NCI-H748 (cell line): ENCODE results near the gene TRIM40.
"Not testable (repeated sequence)": the region's sequence is repeated elsewhere in the genome, so short reads cannot be mapped to it uniquely, and the experiment has no call there.

Experiments used
- DNase-seq: peaks from one replicate; lab custom pipeline; 2025; ENCODE audit not compliant: unreplicated experiment; lab: John Stamatoyannopoulos, UW

The TRIM40 gene

GRCh38 chr6:30113003-30113759 lies 22.8 kb upstream of the TRIM40 start, which contains the start of gene TRIM31:
TRIM31 (minus strand) TSS chr6:30113090; CDS start chr6:30112805, 285 bp downstream.
- no peak for DNase-seq

GRCh38 chr6:30113841-30114240 lies 22.1 kb upstream of the TRIM40 start:
- no peak for DNase-seq

DNA sequence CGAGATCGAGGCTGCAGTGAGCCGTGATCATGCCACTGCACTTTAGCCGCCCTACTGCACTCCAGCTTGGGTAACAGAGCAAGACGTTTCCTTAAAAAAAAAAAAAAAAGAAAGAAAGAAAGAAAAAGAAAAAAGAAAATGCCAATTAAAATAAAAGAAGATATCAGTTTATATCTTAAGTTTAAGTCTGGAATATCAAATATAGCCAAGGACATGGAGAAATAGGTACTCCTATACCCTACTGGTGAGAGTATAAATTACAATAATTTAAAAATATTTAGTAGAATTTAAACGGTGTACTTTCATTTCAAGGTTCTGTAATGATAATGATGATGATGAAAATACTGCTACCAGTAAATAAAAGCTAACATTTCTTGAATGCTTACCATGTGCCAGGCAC lies 19.2 kb upstream of the TRIM40 start:
- DNase-seq = no peak

- DNase-seq = not testable (repeated sequence)
Observed at GRCh38 chr6:30118691-30119090, 17.2 kb upstream of the TRIM40 start.

- DNase-seq = no peak
Observed at GRCh38 chr6:30121446-30122366, 14.2 kb upstream of the TRIM40 start.

GRCh38 chr6:30122515-30122914 lies 13.4 kb upstream of the TRIM40 start:
- DNase-seq = no peak

- no peak for DNase-seq
Observed at GRCh38 chr6:30127238-30128093, 8.5 kb upstream of the TRIM40 start.

DNA sequence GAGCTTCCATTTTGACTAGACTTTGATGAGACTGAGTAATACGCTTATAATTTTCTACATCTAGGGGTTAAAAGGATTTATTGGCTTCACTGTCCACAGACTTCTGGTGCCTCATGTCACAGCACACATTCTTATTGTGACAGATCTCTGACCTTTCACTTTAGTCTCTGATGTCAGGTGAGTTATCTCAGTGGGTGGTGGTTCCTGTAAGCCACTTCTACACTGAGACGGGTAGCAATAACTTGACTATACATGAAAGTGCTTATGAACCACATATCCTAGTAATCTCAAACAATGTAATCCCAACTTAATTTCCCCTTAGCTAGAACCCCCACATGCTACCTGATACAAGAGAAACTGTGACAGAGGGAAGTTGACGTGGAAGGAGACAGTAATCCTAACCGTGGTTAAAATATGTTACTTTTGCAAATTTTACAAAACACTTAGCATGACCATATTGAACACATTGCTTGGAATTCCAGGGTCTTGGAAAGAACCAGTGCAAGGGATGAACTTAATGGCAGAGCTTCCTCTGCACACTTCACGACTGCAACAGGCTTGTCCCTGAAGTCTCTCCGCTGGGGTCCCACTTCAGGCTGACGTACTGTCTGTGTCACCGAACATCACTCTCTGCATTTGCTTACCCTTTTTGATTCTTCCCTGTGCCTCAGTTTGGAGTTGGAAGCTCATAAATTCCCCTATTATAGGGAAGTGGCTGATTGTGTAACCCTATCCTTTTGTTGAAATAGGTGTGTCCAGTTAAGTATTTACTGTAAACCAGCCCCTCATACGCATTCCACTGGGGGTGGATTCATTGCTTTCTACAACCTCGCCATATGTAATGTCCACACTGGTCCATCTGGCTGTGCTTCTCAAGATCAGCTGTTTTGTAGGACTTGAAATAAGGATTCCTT lies 6.4 kb upstream of the TRIM40 start:
- peak; percentile 72 for DNase-seq

DNA sequence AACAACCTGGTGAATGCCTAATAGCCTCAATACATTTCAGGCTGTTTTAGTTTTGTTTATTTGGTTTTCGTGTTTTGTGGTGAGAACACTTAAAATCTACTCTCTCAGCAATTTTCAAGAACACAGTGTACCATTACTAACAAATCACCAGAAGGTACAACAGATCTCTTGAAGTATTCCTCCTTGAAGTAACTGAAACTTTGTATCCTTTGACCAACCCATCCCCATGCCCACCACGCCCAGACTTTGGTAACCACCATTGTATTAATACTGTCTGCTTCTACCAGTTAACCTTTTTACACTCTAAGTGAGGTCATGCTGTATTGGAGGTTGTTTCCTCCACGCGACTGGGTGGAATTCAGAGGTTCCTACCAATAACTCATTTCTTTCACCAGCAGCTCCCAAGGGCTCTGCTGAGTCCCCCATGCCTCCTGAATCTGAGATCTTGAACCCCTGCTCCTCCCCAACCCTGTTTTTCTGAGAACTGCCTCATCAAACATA lies 5.7 kb upstream of the TRIM40 start:
- DNase-seq = no peak

DNA sequence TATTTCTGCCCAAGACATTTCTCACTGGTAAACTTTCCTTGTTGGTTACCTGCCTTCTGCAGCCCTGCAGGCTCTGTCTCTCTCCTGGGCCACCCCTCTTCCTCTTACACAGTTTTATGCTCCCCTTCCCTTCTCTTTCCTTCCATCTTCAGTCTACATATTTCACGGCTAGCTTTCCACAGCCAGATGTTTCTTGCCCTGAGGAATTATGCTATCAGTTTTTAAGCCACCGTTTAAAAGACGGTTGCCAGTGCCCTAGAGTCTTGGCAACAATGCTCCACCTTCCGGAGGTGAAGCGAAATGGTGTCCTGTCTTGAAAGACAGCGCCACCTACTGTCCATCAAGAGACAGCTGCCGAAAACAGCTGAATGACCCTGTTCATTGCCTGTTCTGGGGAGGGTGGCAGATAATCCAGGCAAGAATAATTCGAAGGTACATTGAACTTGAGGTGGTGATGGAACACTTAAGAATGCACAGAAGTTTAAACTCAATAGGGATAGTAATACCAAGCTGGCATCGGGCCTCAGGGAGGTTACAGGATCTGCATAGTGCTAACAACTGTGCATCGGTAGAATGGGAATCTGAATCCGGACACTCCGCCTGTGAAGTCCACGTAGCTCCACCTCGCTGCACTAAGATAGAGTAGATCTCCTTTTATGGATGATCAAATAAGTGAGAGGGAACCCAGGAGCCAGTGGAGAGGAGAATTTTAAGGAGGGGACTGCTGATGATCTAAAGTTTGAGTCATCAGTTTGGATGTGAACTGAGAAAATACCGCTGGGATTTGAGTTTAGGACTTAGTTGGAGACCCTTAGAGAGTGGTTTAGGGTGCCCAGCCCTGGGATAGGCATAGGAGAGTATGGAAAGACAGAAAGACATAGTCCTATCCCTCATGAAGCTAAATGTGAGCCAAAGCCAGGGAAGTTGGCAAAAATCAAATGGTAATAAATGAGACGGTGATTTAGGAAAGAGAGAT lies 4.8 kb upstream of the TRIM40 start:
- peak; percentile 87 for DNase-seq

DNA sequence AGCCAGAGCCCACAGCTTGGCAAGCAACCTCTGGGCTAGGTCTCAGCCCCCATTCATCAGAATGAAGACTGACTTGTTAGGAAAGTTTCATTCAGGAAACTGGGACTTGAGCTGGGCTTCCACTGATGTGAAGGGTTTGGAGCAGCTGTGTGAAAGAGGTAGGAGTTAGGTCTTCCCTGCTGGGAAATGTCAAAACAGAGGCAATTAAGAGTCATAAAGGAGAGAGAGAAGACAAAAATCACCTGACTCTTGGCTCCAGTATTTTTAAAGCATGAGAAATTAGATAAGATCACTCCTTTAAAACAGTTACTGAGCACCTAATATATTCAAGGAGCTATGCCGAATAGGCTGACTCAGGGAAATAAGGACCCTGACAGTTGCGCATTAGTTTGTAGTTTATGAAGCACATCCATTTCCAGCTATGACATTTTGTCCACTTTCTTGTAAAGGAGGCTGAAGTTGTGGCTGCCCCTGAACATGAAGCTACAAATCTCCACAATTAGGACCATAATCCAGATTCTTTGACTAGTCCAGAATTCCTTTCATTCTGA lies 3.9 kb upstream of the TRIM40 start:
- DNase-seq = no peak

DNA sequence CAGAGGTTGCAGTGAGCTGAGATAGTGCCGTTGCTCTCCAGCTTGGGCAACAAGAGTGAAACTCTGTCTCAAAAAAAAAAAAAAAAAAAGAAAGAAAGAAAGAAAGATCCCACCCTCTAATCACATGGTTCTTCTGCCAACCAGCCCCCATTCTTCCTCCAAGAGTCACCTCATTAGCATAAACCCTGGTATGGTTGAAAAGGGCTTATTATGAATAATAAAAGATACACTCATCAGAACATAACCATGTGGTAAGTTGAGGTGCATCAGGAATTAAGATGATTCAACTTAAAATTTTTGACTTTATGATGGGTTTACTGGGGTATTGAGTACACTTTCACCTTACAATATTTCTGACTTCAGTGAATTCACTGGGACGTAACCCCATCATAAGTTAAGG lies 793 bp upstream of the TRIM40 start:
- no peak for DNase-seq

- no peak for DNase-seq
Observed at GRCh38 chr6:30136570-30137286, 788 bp downstream of the TRIM40 start.

DNA sequence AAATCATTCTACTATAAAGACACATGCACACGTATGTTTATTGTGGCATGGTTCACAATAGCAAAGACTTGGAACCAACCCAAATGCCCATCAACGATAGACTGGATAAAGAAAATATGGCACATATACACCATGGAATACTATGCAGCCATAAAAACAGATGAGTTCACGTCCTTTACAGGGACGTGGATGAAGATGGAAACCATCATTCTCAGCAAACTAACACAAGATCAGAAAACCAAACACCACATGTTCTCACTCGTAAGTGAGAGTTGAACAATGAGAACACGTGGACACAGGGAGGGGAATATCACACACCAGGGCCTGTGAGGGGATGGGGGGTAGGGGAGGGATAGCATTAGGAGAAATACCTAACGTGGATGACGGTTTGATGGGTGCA lies 4.3 kb downstream of the TRIM40 start:
- DNase-seq = not testable (repeated sequence)

DNA sequence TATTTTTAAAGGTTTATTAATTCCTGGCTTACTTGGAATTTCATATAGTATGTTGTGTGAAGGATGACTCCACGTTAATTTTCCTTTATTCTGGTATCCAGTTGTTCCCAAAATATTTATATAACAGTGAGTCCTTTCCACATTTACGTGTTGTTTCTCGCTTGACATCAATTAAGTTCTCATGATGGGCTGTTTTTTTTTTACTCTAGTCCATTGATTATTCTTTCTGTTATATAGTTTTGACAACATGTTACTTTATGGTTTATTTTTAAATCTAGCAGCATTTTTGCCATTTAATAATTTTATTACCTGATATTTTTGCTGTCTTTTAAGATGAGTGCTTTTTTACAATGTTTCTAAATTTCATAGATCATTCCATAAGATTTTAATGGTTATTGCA lies 6.7 kb downstream of the TRIM40 start:
- no peak for DNase-seq

DNA sequence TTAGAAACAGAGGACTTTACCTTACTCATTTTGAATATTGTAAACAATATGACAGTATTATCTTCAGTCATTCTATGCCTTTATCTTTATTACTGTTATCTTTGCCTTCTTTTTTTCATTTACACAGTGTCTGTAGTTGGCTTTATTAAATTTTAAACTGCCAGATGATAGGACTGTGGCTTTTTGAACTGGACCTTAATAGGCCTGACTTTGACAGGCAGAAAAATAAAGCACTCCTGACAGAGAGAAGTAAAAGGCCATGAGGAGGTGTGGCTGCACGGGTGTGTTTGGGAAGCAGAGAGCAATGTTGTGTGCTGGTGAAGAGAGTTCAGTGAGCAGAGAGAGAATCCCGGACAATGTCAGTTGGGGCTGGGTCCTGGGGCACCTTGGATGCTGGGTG lies 7.8 kb downstream of the TRIM40 start:
- DNase-seq = no peak

DNA sequence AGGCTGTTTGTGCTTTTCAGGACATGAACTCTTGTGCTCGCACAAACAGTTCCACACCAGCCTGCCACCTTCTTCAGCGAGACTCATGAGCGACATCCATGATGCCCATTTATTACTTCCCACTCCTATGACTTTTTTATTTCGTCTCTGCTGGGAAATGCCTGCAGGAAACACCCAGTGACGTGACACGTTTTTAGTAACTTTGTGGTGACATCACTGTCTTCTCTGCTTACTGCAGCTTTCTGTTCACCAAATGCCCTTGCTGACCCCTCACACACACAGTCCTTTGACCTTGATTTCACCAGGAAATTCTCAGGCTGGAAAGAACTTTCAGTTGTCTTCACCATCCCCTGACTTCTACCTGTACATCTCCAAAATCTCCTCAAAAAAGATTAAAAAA lies 8.9 kb downstream of the TRIM40 start:
- DNase-seq = no peak

DNA sequence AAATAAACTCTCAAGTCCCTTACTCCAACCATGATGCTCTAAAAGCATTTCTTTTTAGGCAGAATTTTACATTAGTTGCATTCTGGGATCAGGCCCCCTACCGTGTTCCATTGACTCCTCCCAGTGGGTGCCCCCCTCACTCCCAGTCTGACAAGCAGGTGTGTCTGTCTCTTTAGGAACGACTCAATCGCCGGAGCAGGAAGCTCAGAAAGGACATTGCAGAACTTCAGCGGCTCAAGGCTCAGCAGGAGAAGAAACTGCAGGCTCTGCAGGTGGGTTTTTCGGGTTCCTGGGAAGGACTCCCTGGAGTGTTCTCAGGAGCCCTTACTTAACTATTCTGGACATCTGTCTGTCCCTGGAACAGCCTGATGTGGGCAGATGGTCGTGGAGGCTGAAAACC lies 9.9 kb downstream of the TRIM40 start:
- no peak for DNase-seq
